ENCODE results near the gene CD101. TPM values are rescaled to one million over a fixed set of nuclear protein-coding genes. Genes with fewer than 3 reads are reported as not detected.

CD101 gene
- total RNA-seq, 1 donor from 2014 or later, result 0.74 TPM

- peak; percentile 19 for DNase-seq
- Histone ChIP-seq H3K4me1 (no peaks in the 10 kb centered on the region), H3K4me3 (no peak overlapping the region), H3K36me3 (no peaks in the 10 kb centered on the region), H3K27ac (replicated peaks) (no peak overlapping the region), H3K9me3 (replicated peaks) (no peaks in the 10 kb centered on the region), H3K27me3 (ENCODE audit: low read depth) (no peaks in the 10 kb centered on the region)
- intact Hi-C loops (cut with micrococcal nuclease), result loop anchor here (10.0 kb wide), 2 partner anchors 217 to 687 kb away; no protein-coding TSS in a partner anchor
- TF ChIP-seq CTCF (IDR thresholded peaks at IDR 0.05; ENCODE audit: borderline replicate concordance), result peak; percentile 86
Measured at GRCh38 chr1:117067533-117068370, 66.2 kb downstream of the CD101 start.

- H3K4me3 ChIP-seq, result no peak overlapping the region
- no peaks in the 10 kb centered on the region for H3K4me1 ChIP-seq
- H3K27ac ChIP-seq (replicated peaks), result no peak overlapping the region
- no peak for DNase-seq
- no peaks in the 10 kb centered on the region for H3K9me3 ChIP-seq (replicated peaks)
- intact Hi-C loops (cut with micrococcal nuclease), result loop anchor here (10.0 kb wide), 2 partner anchors 216 to 686 kb away; no protein-coding TSS in a partner anchor
- no peaks in the 10 kb centered on the region for H3K36me3 ChIP-seq
- no peaks in the 10 kb centered on the region for H3K27me3 ChIP-seq (ENCODE audit: low read depth)
- TF ChIP-seq CTCF (IDR thresholded peaks at IDR 0.05; ENCODE audit: borderline replicate concordance), result no peak
Measured at GRCh38 chr1:117068580-117068979, 67.0 kb downstream of the CD101 start.

- TF ChIP-seq CTCF (IDR thresholded peaks at IDR 0.05; ENCODE audit: borderline replicate concordance), result no peak
- Histone ChIP-seq H3K36me3 (no peaks in the 10 kb centered on the region), H3K4me1 (no peaks in the 10 kb centered on the region), H3K27me3 (ENCODE audit: low read depth) (no peaks in the 10 kb centered on the region), H3K9me3 (replicated peaks) (no peaks in the 10 kb centered on the region), H3K27ac (replicated peaks) (no peak overlapping the region), H3K4me3 (no peak overlapping the region)
- intact Hi-C loops (cut with micrococcal nuclease), result loop anchor here (10.0 kb wide), 2 partner anchors 215 to 685 kb away; no protein-coding TSS in a partner anchor
- DNase-seq, result no peak
Measured at GRCh38 chr1:117069220-117069844, 67.8 kb downstream of the CD101 start.

- Histone ChIP-seq H3K4me1 (no peaks in the 10 kb centered on the region), H3K36me3 (peaks cover 1% of the 10 kb centered on the region), H3K4me3 (no peak overlapping the region), H3K27me3 (ENCODE audit: low read depth) (no peaks in the 10 kb centered on the region), H3K9me3 (replicated peaks) (no peaks in the 10 kb centered on the region), H3K27ac (replicated peaks) (no peak overlapping the region)
- no peak for TF ChIP-seq CTCF (IDR thresholded peaks at IDR 0.05; ENCODE audit: borderline replicate concordance)
- no peak for DNase-seq
- intact Hi-C loops (cut with micrococcal nuclease), result loop anchor here (5.0 kb wide), 1 partner anchor 57 kb away; no protein-coding TSS in a partner anchor
Measured at GRCh38 chr1:117070124-117070523, 68.6 kb downstream of the CD101 start.

GRCh38 chr1:117076648-117077047, 75.1 kb downstream of the CD101 start:
- H3K9me3 ChIP-seq (replicated peaks), result no peaks in the 10 kb centered on the region
- H3K27ac ChIP-seq (replicated peaks), result no peak overlapping the region
- no peak for TF ChIP-seq CTCF (IDR thresholded peaks at IDR 0.05; ENCODE audit: borderline replicate concordance)
- DNase-seq, result no peak
- peaks cover 41% of the 10 kb centered on the region for H3K36me3 ChIP-seq
- H3K27me3 ChIP-seq (ENCODE audit: low read depth), result no peaks in the 10 kb centered on the region
- intact Hi-C loops (cut with micrococcal nuclease), result no loop called here
- H3K4me3 ChIP-seq, result no peak overlapping the region
- H3K4me1 ChIP-seq, result peaks cover 7% of the 10 kb centered on the region

All from left ventricle myocardium inferior (tissue), 1 donor.